HG03196 (cell line): ENCODE data around the gene NYNRIN.

Source experiments
- ATAC-seq: cut with Tn5 transposase; IDR thresholded peaks from one replicate; pipeline ENCODE4 v1.9.1; 2021; ENCODE audit not compliant: unreplicated experiment

The NYNRIN gene

DNA sequence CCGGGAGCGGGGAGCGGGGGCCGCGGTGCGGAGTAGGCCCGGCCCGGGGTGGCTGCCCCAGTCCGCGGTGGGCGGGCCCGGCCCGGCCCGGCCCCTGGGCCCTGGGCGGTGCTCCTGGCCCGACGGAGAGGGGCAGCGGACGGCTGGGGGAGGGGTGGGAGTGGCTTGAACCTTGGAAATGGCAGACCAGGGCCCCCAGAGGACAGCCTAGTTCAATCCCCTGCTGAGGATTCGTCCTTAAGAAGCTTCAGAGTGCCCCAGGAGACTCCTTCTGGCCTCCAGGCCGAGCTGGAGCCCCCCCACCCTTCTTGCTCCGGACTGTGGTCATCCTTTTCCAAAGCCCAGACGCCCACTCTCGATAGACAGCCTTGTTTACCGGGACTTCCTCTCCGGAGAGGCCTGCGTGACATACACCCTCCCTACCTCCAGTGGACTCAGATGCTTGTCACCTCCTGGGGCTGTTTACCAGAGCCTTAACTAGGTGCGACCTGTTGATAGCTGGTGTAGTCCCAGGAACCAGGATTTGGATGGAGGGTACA lies 31.4 kb downstream of the NYNRIN start:
- ATAC-seq: peak; percentile 53

DNA sequence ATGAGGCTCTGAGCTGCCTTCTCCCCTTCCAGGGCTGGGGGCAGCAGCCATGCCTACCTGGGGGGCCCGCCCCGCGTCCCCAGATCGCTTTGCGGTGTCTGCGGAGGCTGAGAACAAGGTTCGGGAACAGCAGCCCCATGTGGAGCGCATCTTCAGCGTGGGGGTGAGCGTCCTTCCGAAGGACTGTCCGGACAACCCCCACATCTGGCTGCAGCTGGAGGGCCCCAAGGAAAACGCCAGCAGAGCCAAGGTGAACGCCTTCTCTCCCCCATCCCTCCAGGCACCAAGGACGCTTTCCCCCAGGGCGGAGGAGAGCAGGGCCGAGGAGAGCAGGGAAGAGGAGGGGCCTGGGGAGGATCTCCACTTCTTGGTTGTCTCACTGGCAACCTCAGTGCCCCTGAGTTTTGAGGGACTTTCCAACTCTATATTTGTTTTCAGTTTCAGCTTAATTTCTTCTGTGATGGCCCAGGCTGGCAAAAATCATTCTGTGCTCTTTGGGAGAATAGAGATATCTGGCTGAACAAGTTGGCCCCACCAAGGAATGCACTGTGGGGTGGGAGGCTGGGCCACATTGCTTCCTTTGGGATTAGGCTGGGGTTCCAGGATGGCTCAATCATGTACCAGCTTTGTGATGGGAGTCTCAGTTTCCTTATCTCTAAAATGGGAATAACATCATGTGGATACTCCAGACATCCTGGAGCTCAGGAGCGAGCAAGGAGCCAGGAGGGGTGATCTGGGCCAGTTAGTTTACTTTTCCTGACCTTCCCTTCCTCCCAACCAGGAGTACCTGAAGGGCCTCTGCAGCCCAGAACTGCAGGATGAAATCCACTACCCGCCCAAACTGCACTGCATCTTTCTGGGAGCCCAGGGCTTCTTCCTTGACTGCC lies 32.1 kb downstream of the NYNRIN start:
- ATAC-seq: peak; percentile 43

DNA sequence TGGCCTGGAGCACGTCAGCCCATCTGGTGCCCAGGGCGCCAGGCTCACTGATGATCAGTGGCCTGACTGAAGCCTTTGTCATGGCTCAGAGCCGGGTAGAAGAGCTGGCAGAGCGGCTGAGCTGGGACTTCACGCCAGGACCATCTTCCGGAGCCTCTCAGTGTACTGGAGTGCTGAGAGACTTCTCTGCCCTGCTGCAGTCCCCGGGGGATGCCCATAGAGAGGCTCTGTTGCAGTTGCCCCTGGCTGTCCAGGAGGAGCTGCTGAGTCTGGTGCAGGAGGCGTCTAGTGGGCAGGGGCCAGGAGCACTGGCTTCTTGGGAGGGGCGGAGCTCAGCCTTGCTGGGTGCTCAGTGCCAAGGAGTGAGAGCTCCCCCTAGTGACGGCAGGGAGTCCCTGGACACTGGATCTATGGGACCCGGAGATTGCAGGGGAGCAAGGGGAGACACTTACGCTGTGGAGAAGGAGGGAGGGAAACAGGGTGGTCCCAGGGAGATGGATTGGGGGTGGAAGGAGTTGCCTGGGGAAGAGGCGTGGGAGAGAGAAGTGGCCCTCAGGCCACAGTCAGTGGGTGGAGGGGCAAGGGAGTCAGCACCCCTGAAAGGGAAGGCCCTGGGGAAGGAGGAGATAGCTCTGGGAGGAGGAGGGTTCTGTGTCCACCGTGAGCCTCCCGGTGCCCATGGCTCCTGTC lies 32.9 kb downstream of the NYNRIN start:
- peak; percentile 37 for ATAC-seq

DNA sequence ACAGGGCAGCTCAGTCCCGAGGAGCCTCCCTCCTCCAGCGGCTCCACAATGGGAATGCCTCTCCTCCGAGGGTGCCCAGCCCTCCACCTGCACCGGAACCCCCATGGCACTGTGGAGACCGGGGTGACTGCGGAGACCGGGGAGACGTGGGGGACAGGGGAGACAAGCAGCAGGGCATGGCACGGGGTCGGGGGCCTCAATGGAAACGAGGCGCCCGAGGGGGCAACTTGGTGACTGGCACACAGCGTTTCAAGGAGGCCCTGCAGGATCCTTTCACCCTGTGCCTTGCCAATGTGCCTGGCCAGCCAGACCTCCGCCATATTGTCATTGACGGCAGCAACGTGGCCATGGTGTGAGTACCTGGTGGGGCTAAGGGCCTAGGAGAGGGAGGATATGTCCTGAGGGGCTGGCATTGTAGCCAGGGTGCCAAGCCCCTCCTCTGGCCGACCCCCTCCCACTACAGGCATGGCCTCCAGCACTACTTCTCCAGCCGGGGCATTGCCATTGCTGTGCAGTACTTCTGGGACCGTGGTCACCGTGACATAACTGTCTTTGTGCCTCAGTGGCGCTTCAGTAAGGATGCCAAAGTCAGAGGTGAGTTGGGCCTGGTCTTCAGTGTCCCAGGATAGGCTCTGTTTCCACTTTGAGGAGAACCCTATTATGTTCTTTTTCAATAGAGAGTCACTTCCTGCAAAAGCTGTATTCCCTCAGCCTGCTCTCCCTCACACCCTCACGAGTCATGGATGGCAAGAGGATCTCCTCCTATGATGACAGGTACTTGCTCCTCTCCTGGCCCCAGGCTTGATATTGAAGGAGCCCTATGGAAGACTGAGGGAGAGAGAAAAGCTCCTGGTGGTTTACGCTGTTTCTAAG lies 33.7 kb downstream of the NYNRIN start:
- no peak for ATAC-seq

DNA sequence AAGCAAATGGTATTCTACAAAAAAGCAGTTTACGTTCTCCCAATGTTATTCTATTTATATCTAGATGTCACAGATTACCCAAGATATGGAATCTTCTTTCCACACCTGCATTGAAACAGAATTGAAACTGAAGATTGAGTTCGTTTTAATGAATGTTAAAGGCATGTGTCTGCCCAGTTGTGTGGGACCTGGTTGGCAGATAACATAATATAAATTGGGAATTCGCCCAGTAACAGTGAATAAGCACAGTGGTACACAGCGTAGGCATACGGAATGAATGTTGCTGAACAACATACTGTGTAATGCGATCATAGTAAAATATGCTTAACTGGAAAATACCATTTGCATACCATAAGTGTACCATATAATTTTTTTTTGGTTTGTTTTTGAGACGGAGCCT lies 35.2 kb downstream of the NYNRIN start:
- no peak for ATAC-seq

DNA sequence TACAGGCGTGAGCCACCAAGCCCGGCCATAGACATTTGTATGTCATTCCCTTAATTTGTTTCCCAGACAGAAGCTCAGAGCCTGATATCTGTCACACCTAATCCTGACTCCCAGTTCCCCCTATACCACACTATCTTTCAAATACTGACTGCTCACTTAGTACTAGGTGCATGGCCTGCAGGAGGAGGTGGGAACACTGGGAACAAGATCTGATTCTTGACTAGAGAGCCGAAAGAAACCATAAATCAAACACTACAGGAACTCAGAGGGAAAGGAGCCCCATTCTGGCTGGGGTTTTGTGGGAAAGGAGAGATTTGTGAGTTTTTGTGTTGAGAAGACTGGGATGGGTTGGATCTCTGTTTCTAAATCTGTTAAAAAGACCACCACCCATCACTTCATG lies 35.9 kb downstream of the NYNRIN start:
- no peak for ATAC-seq

DNA sequence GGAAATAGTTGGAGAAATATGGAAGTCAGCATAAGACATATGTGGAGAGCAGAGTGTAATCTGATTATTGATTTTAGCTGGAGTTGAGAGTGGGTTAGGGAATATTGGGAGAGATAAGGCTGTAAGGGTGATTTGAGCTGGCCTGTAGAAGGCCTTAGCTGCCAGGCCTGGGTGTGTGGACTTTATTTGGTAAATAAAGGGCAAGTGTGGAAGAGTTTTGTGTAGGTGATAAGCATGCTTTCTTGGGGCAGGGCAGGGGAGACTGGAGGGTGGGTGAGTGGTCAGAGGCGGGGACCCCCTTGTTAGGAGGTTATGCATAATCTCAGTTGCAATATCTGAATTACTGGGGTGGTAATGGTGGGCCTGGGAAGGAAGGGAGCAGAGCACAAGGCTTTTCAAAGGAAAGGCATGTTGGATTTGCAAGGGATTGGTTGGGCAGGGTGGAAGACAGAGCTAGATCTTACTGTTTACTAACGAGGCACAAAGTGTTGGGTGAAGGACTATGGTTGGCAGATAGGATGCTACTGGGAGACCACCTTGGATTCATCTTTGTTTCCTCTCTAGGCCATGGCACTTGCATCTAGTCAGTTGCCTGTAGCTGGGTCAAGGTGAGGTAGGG lies 36.5 kb downstream of the NYNRIN start:
- ATAC-seq: no peak

DNA sequence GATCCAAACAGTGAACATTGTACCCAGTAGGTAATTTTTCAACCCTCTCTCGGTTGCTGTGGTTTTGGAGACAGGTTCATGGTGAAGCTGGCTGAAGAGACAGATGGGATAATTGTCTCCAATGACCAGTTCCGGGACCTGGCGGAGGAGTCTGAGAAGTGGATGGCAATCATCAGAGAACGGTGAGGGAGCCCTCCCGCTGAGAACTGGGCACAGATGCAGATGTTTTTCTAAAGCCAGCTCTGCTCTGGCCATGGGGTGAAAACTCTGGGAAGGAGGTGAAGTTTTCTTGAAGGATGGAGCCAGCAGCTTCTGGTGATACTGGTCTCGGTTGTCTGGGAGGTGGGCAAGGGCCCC lies 37.2 kb downstream of the NYNRIN start:
- no peak for ATAC-seq

DNA sequence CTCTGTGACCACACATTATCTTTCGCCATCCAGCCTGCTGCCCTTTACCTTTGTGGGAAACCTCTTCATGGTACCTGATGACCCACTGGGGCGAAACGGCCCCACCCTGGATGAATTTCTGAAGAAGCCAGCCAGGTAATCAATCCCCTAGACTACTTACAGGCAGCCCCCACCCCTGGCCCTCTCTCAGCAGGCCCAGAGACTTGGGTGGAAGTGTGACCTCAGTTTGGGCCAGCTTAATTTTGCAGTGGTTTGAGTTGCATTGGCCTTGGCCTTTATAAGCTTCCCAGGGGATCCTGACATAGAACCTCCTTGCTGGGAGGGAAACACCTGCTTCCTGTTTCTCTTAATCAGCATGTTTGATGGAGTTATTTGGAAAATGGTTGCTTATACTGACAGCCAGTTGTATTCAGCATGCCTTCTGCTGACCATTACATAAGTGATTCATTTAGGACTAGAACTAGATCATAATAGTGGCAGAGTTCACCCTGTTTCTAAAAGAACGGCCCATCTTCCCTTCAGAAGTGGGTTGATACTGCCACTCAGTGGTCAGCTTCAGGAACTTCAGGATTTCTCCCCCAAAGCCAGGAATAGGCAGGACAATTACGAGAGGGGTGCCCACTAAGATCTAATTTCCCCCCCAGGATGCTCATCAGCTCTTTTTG lies 37.7 kb downstream of the NYNRIN start:
- no peak for ATAC-seq

DNA sequence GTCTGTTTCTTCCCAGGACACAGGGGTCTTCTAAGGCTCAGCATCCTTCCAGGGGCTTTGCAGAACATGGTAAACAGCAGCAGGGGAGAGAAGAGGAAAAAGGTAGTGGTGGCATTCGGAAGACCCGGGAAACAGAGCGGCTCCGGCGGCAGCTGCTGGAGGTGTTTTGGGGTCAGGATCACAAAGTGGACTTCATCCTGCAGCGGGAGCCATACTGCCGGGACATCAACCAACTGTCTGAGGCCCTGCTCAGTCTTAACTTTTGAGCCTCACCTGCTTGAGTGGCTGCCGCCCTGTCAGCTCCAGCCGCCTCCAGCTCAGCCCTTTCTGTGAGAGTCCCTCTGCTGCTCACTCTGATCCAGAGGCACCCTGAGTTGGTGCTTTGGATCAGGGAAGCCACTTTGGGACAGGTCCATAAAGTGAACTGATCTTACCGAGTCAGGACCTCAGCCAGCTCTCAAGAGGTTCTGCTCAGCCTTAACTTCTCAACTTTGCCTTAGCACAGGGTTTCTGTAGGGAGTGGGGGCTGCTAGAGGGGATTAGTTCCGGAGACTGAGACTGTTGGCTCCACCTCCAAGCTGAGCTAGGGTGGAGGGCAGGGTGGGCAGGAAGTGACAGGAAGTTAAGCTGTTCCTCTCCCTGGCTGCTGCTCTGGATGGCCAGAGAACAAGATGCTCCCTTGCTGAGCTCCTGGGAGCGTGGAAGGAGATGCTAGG lies 38.4 kb downstream of the NYNRIN start:
- ATAC-seq: no peak

DNA sequence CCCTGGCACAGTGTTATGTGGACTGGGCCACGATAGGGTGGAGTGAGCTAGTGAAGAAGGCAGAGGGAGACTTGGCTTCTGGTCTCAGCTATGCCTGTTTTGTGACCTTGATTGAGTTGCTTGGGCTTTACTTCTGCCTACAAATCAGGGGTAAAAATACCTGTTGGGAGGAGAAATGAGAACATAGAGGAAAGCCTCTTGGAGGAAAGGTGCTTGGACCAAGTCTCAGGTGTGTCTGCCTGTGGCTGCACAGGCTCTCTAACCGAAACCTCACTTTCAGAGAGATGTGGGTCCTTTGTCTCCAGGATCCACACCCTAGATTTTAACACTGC lies 38.9 kb downstream of the NYNRIN start:
- ATAC-seq: no peak

DNA sequence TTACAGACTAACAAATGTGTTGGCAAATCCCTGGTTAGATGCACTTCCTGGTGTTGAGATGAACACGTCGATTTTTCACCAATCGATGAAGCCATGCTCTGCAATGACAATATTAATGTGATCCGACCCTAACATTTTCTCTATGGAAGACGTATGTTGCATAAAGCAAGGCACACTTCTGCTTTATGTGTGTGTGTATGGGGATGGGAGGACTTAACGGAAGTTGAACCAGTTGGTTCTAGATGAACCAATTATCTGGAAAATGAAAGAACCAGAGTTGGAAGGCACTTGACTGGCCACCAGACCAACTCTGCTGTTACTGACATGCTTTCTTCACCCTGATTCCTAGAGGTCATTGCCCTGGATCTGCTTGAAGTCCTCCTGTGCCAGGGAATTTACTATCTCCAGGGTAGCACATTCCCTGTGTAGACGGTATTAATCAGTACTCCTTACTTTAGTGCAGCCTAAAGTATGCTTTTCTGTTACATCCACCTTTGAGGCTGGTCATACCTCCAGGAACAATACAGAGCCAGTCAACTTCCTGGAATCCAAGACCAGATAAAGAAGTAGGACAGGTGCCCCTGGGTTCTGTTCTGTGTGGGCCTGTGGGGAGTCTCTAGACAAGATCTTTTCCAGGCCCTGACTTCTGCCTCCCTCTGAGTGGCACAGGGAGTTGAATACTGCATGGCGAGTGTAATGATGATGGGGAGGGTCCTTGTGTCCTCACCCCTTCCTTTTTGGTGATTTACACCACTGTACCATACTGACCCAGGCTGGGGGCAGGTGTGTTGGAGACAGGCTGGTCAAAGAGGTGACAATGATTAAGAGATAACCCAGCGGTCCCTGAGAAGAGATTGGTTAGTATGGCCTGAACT lies 39.7 kb downstream of the NYNRIN start:
- ATAC-seq: no peak

DNA sequence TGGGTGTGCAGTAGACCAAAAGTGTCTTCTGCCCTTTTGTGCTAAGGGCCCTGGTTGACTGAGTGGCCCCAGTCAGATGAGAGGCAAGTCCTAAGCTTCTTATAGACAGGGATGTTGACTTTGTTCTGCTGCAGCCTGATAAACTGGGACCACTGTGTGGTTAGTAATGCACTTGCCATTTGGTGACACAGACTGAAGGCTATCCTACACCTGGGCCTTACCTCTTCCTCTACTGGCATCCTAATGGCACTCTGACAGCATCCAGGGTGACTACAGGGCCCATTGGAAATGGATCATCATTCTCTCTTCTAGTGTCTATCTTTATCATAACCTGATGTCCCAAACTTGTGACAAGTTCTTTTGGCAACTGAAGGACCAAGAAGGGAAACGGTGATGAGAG lies 40.5 kb downstream of the NYNRIN start:
- ATAC-seq: no peak

DNA sequence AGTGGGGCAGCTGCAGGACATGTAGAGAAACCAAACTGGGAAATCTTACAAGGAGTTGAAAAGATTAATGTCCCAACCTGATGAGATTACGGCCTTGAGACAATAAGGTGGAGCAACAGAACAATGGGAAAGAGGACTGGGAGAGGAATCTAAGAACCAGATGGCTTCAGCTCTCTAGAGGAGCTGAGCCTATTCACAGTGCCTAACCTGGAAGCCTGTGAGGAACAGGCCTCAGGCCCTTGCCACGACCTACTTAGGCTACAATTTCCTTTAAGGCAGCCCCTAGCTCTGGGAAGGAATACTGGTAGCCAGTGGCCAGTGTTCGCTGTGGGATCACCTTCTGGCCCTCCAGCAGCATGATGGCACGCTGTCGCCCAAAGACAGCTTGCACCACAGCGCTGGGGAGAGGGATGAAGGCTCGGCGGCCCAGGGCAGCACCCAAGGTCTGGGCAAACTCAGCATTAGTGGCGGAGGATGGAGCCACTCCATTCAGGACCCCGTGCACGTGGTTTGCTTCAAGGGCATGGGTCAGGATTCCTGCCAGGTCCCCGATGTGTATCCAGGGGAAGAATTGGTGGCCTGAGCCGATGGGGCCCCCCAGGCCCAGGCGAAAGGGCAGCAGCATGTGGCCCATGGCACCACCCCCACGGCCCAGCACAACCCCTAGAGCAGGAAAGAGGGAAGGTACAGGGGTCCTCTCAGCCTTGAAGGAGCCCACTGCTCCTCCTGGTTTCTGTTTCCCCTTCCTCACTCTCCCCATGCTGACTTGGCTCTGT lies 41.2 kb downstream of the NYNRIN start:
- ATAC-seq: no peak

DNA sequence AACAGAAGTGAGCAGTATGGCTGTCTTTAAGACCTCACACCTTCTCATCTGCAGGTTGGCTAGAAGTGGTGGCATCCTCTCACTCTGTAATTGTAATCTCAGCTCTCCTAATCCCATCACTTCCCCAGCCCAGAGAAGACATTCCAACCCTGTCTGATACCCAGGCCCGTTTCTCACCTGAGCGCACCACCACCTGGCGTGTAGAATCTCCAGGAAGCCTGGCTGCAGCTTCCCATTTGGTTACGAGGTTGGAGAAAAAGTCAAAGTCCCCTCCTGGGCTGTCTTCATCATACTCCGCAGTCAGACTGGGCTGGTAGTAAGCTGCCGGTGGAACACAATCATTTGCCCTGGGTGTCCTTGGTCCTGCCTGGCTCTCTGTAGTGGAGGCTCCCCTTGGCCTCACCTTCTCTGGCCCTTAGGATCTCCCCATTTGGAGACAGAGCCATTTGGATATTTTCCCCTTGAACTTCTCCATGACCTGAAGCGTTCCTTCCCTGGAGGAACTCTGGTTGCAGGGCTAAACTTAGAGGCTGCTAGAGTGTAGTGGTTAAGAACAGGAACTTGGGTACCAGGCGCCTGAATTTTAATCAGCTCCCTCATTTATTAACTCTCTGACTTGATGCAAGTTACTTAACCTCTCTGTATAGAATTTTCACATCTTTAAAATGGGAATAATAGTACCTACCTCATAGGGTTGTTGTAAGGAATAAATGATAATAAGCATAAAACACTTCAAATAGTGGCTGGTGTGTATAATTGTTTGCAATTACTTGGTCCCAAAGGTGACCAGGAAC lies 42.0 kb downstream of the NYNRIN start:
- ATAC-seq: no peak

DNA sequence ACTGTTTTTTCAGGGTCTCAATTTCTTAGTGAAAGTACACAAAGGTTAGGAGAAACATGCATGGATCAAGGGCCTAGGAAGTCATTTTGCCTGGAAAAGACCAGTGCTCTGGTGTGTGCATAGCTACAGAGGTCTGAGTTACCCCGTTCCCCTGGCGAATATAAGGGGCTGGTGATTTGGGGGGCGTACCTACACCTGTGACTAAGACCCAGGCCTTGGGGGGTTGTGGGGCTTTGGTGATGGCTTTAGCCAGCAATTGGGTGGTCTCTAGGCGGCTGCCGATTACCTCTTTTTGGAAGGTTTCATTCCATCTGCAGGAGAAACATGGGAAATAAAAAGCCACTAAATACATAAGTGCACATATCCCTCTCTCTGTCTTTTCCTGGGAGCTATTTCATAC lies 42.7 kb downstream of the NYNRIN start:
- no peak for ATAC-seq

DNA sequence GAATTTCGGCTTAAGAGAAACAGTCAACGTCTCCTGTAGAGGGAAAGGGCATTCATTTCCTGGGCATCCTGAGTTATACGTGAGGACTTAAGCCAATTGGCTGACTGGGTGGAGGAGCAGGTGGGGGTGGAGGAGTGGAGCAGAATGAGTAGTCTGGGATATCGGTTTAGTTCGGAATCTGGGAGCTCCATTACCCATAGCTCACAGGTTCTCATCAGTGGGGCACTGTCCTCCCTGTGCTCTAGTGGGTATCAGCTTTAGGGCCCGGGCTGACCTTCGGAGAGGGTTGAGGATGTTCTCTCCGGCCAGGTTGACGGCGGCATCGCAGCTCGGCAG lies 43.1 kb downstream of the NYNRIN start:
- peak; percentile 7 for ATAC-seq
